Trophoblast cell (in vitro differentiated cells and primary cell): ENCODE measurements around the gene MYO3A.

Experiments used
- DNase-seq, 2 donors: peaks; one replicate each; pipeline ENCODE4 v3.0.0-alpha.2; 2016
- H2AFZ ChIP-seq: 2 replicates; pipeline ENCODE4 v1.6.1; 2013; ENCODE audit warnings: low read length, moderate library complexity, mild to moderate bottlenecking; ENCODE audit not compliant: insufficient read depth, poor library complexity
- H2AK5ac ChIP-seq: 2 replicates; pipeline ENCODE4 v1.6.1; 2013; ENCODE audit warnings: mild to moderate bottlenecking, low read length
- H2BK120ac ChIP-seq: 2 replicates; pipeline ENCODE4 v1.6.1; 2013; ENCODE audit warnings: low read length, mild to moderate bottlenecking, moderate library complexity; ENCODE audit not compliant: insufficient read depth, poor library complexity
- H2BK12ac ChIP-seq: 2 replicates; pipeline ENCODE4 v1.6.1; 2013; ENCODE audit warnings: mild to moderate bottlenecking, low read length, moderate library complexity
- H2BK5ac ChIP-seq: 2 replicates; pipeline ENCODE4 v1.6.1; 2013; ENCODE audit warnings: low read length, low read depth, moderate library complexity, mild to moderate bottlenecking; ENCODE audit not compliant: poor library complexity
- H3K14ac ChIP-seq: 2 replicates; pipeline ENCODE4 v1.6.1; 2013; ENCODE audit warnings: mild to moderate bottlenecking, low read length
- H3K18ac ChIP-seq: 2 replicates; pipeline ENCODE4 v1.6.1; 2013; ENCODE audit warnings: mild to moderate bottlenecking, low read length
- H3K23ac ChIP-seq: 2 replicates; pipeline ENCODE4 v1.6.1; 2013; ENCODE audit warnings: low read length
- H3K27ac ChIP-seq: 2 replicates; pipeline ENCODE4 v1.5.1; 2013; ENCODE audit warnings: low read depth, mild to moderate bottlenecking, inconsistent platforms, low read length, moderate library complexity
- H3K27me3 ChIP-seq: 2 replicates; pipeline ENCODE4 v1.6.1; 2013; ENCODE audit warnings: inconsistent platforms, mild to moderate bottlenecking, low read length, moderate library complexity; ENCODE audit not compliant: insufficient read depth
- H3K36me3 ChIP-seq, 2 experiments: 1 replicate in 1 of 2; 2 replicates in 1 of 2; pipeline ENCODE4 v1.6.1; 2013; ENCODE audit warnings: low read length in 2 of 2, mild to moderate bottlenecking in 2 of 2, moderate library complexity in 1 of 2; ENCODE audit not compliant: insufficient read depth in 2 of 2, control insufficient read depth in 1 of 2
- H3K4ac ChIP-seq: 2 replicates; pipeline ENCODE4 v1.6.1; 2013; ENCODE audit warnings: low read depth, mild to moderate bottlenecking, low read length, moderate library complexity
- H3K4me1 ChIP-seq, 2 experiments: 1 replicate in 1 of 2; 2 replicates in 1 of 2; pipeline ENCODE4 v1.6.1; 2013; ENCODE audit warnings: low read length in 2 of 2, mild to moderate bottlenecking in 2 of 2, moderate library complexity in 1 of 2; ENCODE audit not compliant: insufficient read depth in 2 of 2, control insufficient read depth in 1 of 2
- H3K4me2 ChIP-seq: 2 replicates; pipeline ENCODE4 v1.6.1; 2013; ENCODE audit warnings: inconsistent platforms, mild to moderate bottlenecking, low read length, moderate library complexity
- H3K4me3 ChIP-seq: 2 replicates; pipeline ENCODE4 v1.5.1; 2013; ENCODE audit warnings: mild to moderate bottlenecking, low read depth, low read length, inconsistent platforms
- H3K79me1 ChIP-seq: one replicate; pipeline ENCODE4 v1.6.1; 2013; ENCODE audit warnings: low read length
- H3K79me2 ChIP-seq: 2 replicates; pipeline ENCODE4 v1.6.1; 2013; ENCODE audit warnings: low read length, mild to moderate bottlenecking; ENCODE audit not compliant: control insufficient read depth, insufficient read depth, poor library complexity
- H3K9ac ChIP-seq: 2 replicates; pipeline ENCODE4 v1.6.1; 2013; ENCODE audit warnings: mild to moderate bottlenecking, low read length
- H3K9me3 ChIP-seq: 2 replicates; pipeline ENCODE4 v1.6.1; 2013; ENCODE audit warnings: low read depth, mild to moderate bottlenecking, control low read depth, inconsistent platforms, low read length; ENCODE audit not compliant: insufficient read depth
- H4K12ac ChIP-seq: 2 replicates; pipeline ENCODE4 v1.6.1; 2013; ENCODE audit warnings: low read depth, mild to moderate bottlenecking, low read length, moderate library complexity
- H4K8ac ChIP-seq: 2 replicates; pipeline ENCODE4 v1.6.1; 2013; ENCODE audit warnings: low read depth, mild to moderate bottlenecking, low read length, moderate library complexity
- H4K91ac ChIP-seq: one replicate; pipeline ENCODE4 v1.6.1; 2013; ENCODE audit warnings: low read depth, mild to moderate bottlenecking, low read length, moderate library complexity
- WGBS: extraction: QIAGEN DNeasy Blood & Tissue Kit; methylation state at CpG from one replicate; pipeline ENCODE4 v1.1.7; 2013; ENCODE audit warnings: missing lambda C conversion rate; ENCODE audit not compliant: insufficient read length, insufficient coverage; ENCODE audit errors: extremely low coverage; 5-methylcytosine and 5-hydroxymethylcytosine counted together

The MYO3A gene

GRCh38 chr10:25972631-25973030 lies 38.6 kb downstream of the MYO3A start:
- DNase-seq = no peak
- Histone ChIP-seq H3K4me3 (no peak overlapping the region), H2BK120ac (no peak overlapping the region), H3K36me3 (no peaks in the 10 kb centered on the region), H3K9ac (no peak overlapping the region), H2BK5ac (no peak overlapping the region), H4K8ac (no peak overlapping the region), H3K79me1 (no peaks in the 10 kb centered on the region), H3K14ac (no peak overlapping the region), H3K23ac (no peak overlapping the region), H3K4me1 (no peaks in the 10 kb centered on the region), H3K4ac (no peak overlapping the region), H3K27ac (no peak overlapping the region), H2AFZ (no peak overlapping the region), H3K4me2 (no peak overlapping the region), H2AK5ac (no peak overlapping the region), H3K9me3 (no peaks in the 10 kb centered on the region), H3K79me2 (no peaks in the 10 kb centered on the region), H3K18ac (no peak overlapping the region), H3K27me3 (no peaks in the 10 kb centered on the region), H4K91ac (no peak overlapping the region), H4K12ac (no peak overlapping the region), H2BK12ac (no peak overlapping the region)

GRCh38 chr10:25974897-25975459 lies 40.9 kb downstream of the MYO3A start:
- Histone ChIP-seq H3K79me1 (no peaks in the 10 kb centered on the region), H2BK5ac (no peak overlapping the region), H3K27me3 (no peaks in the 10 kb centered on the region), H3K79me2 (no peaks in the 10 kb centered on the region), H2BK120ac (no peak overlapping the region), H2BK12ac (no peak overlapping the region), H2AFZ (no peak overlapping the region), H3K4me2 (no peak overlapping the region), H3K4me3 (no peak overlapping the region), H3K9me3 (no peaks in the 10 kb centered on the region), H3K27ac (no peak overlapping the region), H3K23ac (no peak overlapping the region), H3K4me1 (no peaks in the 10 kb centered on the region), H3K9ac (no peak overlapping the region), H4K12ac (no peak overlapping the region), H3K36me3 (no peaks in the 10 kb centered on the region), H4K8ac (no peak overlapping the region), H3K14ac (no peak overlapping the region), H3K18ac (no peak overlapping the region), H3K4ac (no peak overlapping the region), H4K91ac (no peak overlapping the region), H2AK5ac (no peak overlapping the region)
- WGBS = no CpG with 5 or more reads among the region's 3 CpGs
- DNase-seq = no peak

- no peak overlapping the region for H3K27ac ChIP-seq
- no peak overlapping the region for H3K9ac ChIP-seq
- no peak overlapping the region for H4K8ac ChIP-seq
- H2BK12ac ChIP-seq = no peak overlapping the region
- no peak overlapping the region for H3K14ac ChIP-seq
- no peak overlapping the region for H3K4me3 ChIP-seq
- no peak overlapping the region for H3K23ac ChIP-seq
- H4K91ac ChIP-seq = no peak overlapping the region
- no peaks in the 10 kb centered on the region for H3K9me3 ChIP-seq
- H2BK5ac ChIP-seq = no peak overlapping the region
- no peak overlapping the region for H3K4me2 ChIP-seq
- DNase-seq = no peak
- no peaks in the 10 kb centered on the region for H3K4me1 ChIP-seq
- WGBS = no CpG with 5 or more reads among the region's 1 CpG
- no peaks in the 10 kb centered on the region for H3K36me3 ChIP-seq
- H4K12ac ChIP-seq = no peak overlapping the region
- H2AK5ac ChIP-seq = no peak overlapping the region
- no peaks in the 10 kb centered on the region for H3K79me1 ChIP-seq
- no peak overlapping the region for H3K18ac ChIP-seq
- H2AFZ ChIP-seq = no peak overlapping the region
- H3K4ac ChIP-seq = no peak overlapping the region
- no peaks in the 10 kb centered on the region for H3K27me3 ChIP-seq
- no peak overlapping the region for H2BK120ac ChIP-seq
- no peaks in the 10 kb centered on the region for H3K79me2 ChIP-seq
Observed at GRCh38 chr10:25978771-25979170, 44.7 kb downstream of the MYO3A start.

DNA sequence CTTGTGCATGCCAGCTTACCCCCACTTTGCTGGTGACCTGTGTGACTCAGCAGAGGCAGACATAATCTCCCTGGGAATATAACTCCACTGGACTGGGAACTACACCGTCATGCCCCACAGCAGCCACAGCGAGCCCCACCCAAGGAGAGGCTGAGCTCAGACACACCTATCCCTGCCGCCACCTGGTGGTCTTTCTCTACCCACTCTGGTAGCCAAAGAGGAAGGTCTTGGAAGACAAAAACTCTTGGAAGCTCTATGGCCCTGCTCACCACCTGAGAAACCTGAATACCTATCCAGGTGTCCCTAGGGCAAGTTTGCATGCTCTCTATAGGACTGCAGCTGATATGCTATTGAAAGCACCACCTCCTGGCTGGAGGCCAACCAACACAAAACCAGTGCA lies 48.1 kb downstream of the MYO3A start:
- H3K9ac ChIP-seq = no peak overlapping the region
- H4K12ac ChIP-seq = no peak overlapping the region
- no peak overlapping the region for H4K91ac ChIP-seq
- H2BK120ac ChIP-seq = no peak overlapping the region
- H2BK5ac ChIP-seq = no peak overlapping the region
- no peak overlapping the region for H3K4me2 ChIP-seq
- no peak overlapping the region for H3K14ac ChIP-seq
- no peaks in the 10 kb centered on the region for H3K79me1 ChIP-seq
- no peaks in the 10 kb centered on the region for H3K79me2 ChIP-seq
- H3K4me1 ChIP-seq = no peaks in the 10 kb centered on the region
- no peak overlapping the region for H3K18ac ChIP-seq
- no peak overlapping the region for H3K23ac ChIP-seq
- H3K27ac ChIP-seq = no peak overlapping the region
- H3K4ac ChIP-seq = no peak overlapping the region
- H2BK12ac ChIP-seq = no peak overlapping the region
- no peak overlapping the region for H2AFZ ChIP-seq
- no peak overlapping the region for H3K4me3 ChIP-seq
- no peaks in the 10 kb centered on the region for H3K9me3 ChIP-seq
- DNase-seq = no peak
- no peak overlapping the region for H4K8ac ChIP-seq
- H2AK5ac ChIP-seq = no peak overlapping the region
- no CpG with 5 or more reads among the region's 3 CpGs for WGBS
- H3K36me3 ChIP-seq = no peaks in the 10 kb centered on the region
- H3K27me3 ChIP-seq = no peaks in the 10 kb centered on the region
